ENCODE data around the gene GRM2.
A peak's percentile ranks its signal among the peaks of the same experiment; 100 is the strongest.

Gene GRM2

GRCh38 chr3:51706788-51707731 lies at the start of gene GRM2:
GRM2 (plus strand) TSS chr3:51707068; CDS start chr3:51708984, 1,916 bp downstream.
- no peak for DNase-seq (ENCODE audit: low read depth in 2 of 2)

GRCh38 chr3:51657234-51657633 lies 49.6 kb upstream of the GRM2 start:
- DNase-seq (ENCODE audit: low read depth in 2 of 2) = no peak

GRCh38 chr3:51659942-51660341 lies 46.9 kb upstream of the GRM2 start:
- no peak for DNase-seq (ENCODE audit: low read depth in 2 of 2)

- no peak for DNase-seq (ENCODE audit: low read depth in 2 of 2)
Measured at GRCh38 chr3:51662456-51662855, 44.4 kb upstream of the GRM2 start.

- DNase-seq (ENCODE audit: low read depth in 2 of 2) = no peak
Measured at GRCh38 chr3:51668756-51669155, 38.1 kb upstream of the GRM2 start.

GRCh38 chr3:51669241-51670052 lies 37.4 kb upstream of the GRM2 start:
- peak; percentile 73 to 79 for DNase-seq (ENCODE audit: low read depth in 2 of 2)

- DNase-seq (ENCODE audit: low read depth in 2 of 2) = no peak
Measured at GRCh38 chr3:51670053-51670822, 36.6 kb upstream of the GRM2 start.

GRCh38 chr3:51670823-51671733 lies 35.8 kb upstream of the GRM2 start, which contains the start of gene TEX264:
TEX264 (plus strand) TSS chr3:51671252; CDS start chr3:51674305, 3,053 bp downstream.
- DNase-seq (ENCODE audit: low read depth in 2 of 2) = peak; percentile 76 to 87

GRCh38 chr3:51671734-51672475 lies 35.0 kb upstream of the GRM2 start:
- DNase-seq (ENCODE audit: low read depth in 2 of 2) = peak; percentile 33 to 44

GRCh38 chr3:51673181-51673801 lies 33.6 kb upstream of the GRM2 start:
- DNase-seq (ENCODE audit: low read depth in 2 of 2) = no peak

GRCh38 chr3:51673802-51674654 lies 32.8 kb upstream of the GRM2 start:
- DNase-seq (ENCODE audit: low read depth in 2 of 2) = no peak

GRCh38 chr3:51675201-51675611 lies 31.7 kb upstream of the GRM2 start:
- no peak for DNase-seq (ENCODE audit: low read depth in 2 of 2)

GRCh38 chr3:51676102-51676640 lies 30.7 kb upstream of the GRM2 start:
- DNase-seq (ENCODE audit: low read depth in 2 of 2) = no peak

- no peak for DNase-seq (ENCODE audit: low read depth in 2 of 2)
Measured at GRCh38 chr3:51677358-51677757, 29.5 kb upstream of the GRM2 start.

GRCh38 chr3:51678186-51678585 lies 28.7 kb upstream of the GRM2 start:
- DNase-seq (ENCODE audit: low read depth in 2 of 2) = no peak

- no peak for DNase-seq (ENCODE audit: low read depth in 2 of 2)
Measured at GRCh38 chr3:51678641-51679040, 28.2 kb upstream of the GRM2 start.

GRCh38 chr3:51679318-51679717 lies 27.6 kb upstream of the GRM2 start:
- DNase-seq (ENCODE audit: low read depth in 2 of 2) = no peak

- DNase-seq (ENCODE audit: low read depth in 2 of 2) = no peak
Measured at GRCh38 chr3:51679777-51680176, 27.1 kb upstream of the GRM2 start.
